GM11168 (cell line): ENCODE results near the gene IFT88.
"Not testable (repeated sequence)": the region's sequence is repeated elsewhere in the genome, so short reads cannot be mapped to it uniquely, and the experiment has no call there.

Experiments
- in situ Hi-C: fragments of 300-500 bp; cut with MboI; formaldehyde crosslinking; loops from one replicate; pipeline ENCODE4 v1.12.0; 2022; ENCODE audit warnings: low sequenced_read_pairs; ENCODE audit not compliant: unreplicated experiment

Gene IFT88

GRCh38 chr13:20681481-20681880, 114.5 kb downstream of the IFT88 start:
- in situ Hi-C loops = not testable (repeated sequence)

- in situ Hi-C loops = no loop called here
Measured at GRCh38 chr13:20682061-20682460, 115.1 kb downstream of the IFT88 start.

- in situ Hi-C loops = no loop called here
Measured at GRCh38 chr13:20684041-20684440, 117.1 kb downstream of the IFT88 start.

- in situ Hi-C loops = no loop called here
Measured at GRCh38 chr13:20684546-20684945, 117.6 kb downstream of the IFT88 start.

- in situ Hi-C loops = no loop called here
Measured at GRCh38 chr13:20685092-20685491, 118.1 kb downstream of the IFT88 start.

- in situ Hi-C loops = no loop called here
Measured at GRCh38 chr13:20686167-20686566, 119.2 kb downstream of the IFT88 start.

GRCh38 chr13:20686863-20687579, 120.1 kb downstream of the IFT88 start:
- in situ Hi-C loops = no loop called here

GRCh38 chr13:20689291-20689690, 122.3 kb downstream of the IFT88 start:
- in situ Hi-C loops = no loop called here

GRCh38 chr13:20691616-20692015, 124.7 kb downstream of the IFT88 start:
- in situ Hi-C loops = no loop called here

GRCh38 chr13:20696073-20696472, 129.1 kb downstream of the IFT88 start:
- in situ Hi-C loops = no loop called here

GRCh38 chr13:20699715-20700114, 132.8 kb downstream of the IFT88 start:
- in situ Hi-C loops = no loop called here

GRCh38 chr13:20700288-20700687, 133.3 kb downstream of the IFT88 start:
- in situ Hi-C loops = no loop called here

- in situ Hi-C loops = no loop called here
Measured at GRCh38 chr13:20701461-20701860, 134.5 kb downstream of the IFT88 start.

GRCh38 chr13:20702530-20702914, 135.6 kb downstream of the IFT88 start:
- in situ Hi-C loops = no loop called here

GRCh38 chr13:20702915-20703779, 136.2 kb downstream of the IFT88 start, which contains the start of gene IL17D:
IL17D (plus strand) TSS chr13:20703699; CDS start chr13:20704002, 303 bp downstream.
- in situ Hi-C loops = no loop called here

GRCh38 chr13:20703780-20704458, 137.0 kb downstream of the IFT88 start:
- in situ Hi-C loops = no loop called here

GRCh38 chr13:20704459-20705069, 137.6 kb downstream of the IFT88 start:
- in situ Hi-C loops = no loop called here

- in situ Hi-C loops = no loop called here
Measured at GRCh38 chr13:20706661-20707060, 139.7 kb downstream of the IFT88 start.

GRCh38 chr13:20708216-20708615, 141.3 kb downstream of the IFT88 start:
- in situ Hi-C loops = no loop called here

- in situ Hi-C loops = no loop called here
Measured at GRCh38 chr13:20709369-20709768, 142.4 kb downstream of the IFT88 start.
